PC-3 (cell line): ENCODE data around the gene TEKTIP1. TPM values are rescaled to one million over a fixed set of nuclear protein-coding genes. Genes with fewer than 3 reads are reported as not detected.

ENCODE experiments used
- ATAC-seq: fragments of 200-7000 bp; cut with Tn5 transposase; 2 replicates; pipeline ENCODE4 v1.9.1; 2020; ENCODE audit warnings: mild to moderate bottlenecking, moderate library complexity
- BruUV-seq: library from RNA; stranded (reverse); fragments of 400-500 nt; replicated peaks from 2 replicates; lab custom pipeline; 2021; lab: Mats Ljungman, UMichigan
- CTCF ChIA-PET: fragments of 300-600 bp; sonication (Branson Sonifier 250); formaldehyde crosslinking; loops from one replicate; lab custom pipeline; 2022; ENCODE audit warnings: antibody characterized with exemption; lab: Charles Lee
- POLR2A ChIA-PET: fragments of 300-600 bp; sonication (Branson Sonifier 250); formaldehyde crosslinking; loops from one replicate; lab custom pipeline; 2022; ENCODE audit warnings: antibody characterized with exemption; ENCODE audit not compliant: unreplicated experiment; lab: Charles Lee
- DNase-seq: peaks from one replicate; pipeline ENCODE4 v3.0.0-alpha.2; 2015
- H2AFZ ChIP-seq: fragments of 300-600 bp; sonication (generic); 2 replicates; pipeline ENCODE4 v1.6.0; 2016; ENCODE audit warnings: antibody characterized with exemption, low read length
- H3F3A ChIP-seq: fragments of 300-600 bp; sonication (generic); one replicate; pipeline ENCODE4 v1.6.0; 2017; ENCODE audit warnings: antibody characterized with exemption, low read length, control low read depth, mild to moderate bottlenecking; ENCODE audit not compliant: unreplicated experiment
- H3K27ac ChIP-seq: fragments of 300-600 bp; sonication (generic); 2 replicates; pipeline ENCODE4 v1.5.1; 2016; ENCODE audit warnings: mild to moderate bottlenecking, low read length
- H3K27me3 ChIP-seq: fragments of 300-600 bp; sonication (generic); 2 replicates; pipeline ENCODE4 v1.6.1; 2016; ENCODE audit warnings: low read length, mixed read lengths
- H3K36me3 ChIP-seq: fragments of 300-600 bp; sonication (generic); 2 replicates; pipeline ENCODE4 v1.6.1; 2016; ENCODE audit warnings: low read depth, mixed run types, low read length, mixed read lengths
- H3K4me1 ChIP-seq: fragments of 300-600 bp; sonication (generic); 2 replicates; pipeline ENCODE4 v1.5.1; 2016; ENCODE audit warnings: low read length; ENCODE audit not compliant: insufficient read depth
- H3K4me2 ChIP-seq: fragments of 300-600 bp; sonication (generic); 2 replicates; pipeline ENCODE4 v1.6.0; 2016; ENCODE audit warnings: low read length
- H3K4me3 ChIP-seq: fragments of 300-600 bp; sonication (generic); 2 replicates; pipeline ENCODE4 v1.5.1; 2016; ENCODE audit warnings: mild to moderate bottlenecking, low read length, mixed read lengths
- H3K79me2 ChIP-seq: fragments of 300-600 bp; sonication (generic); 2 replicates; pipeline ENCODE4 v1.6.1; 2017; ENCODE audit warnings: low read length, mixed read lengths
- H3K9ac ChIP-seq: fragments of 300-600 bp; sonication (generic); 2 replicates; pipeline ENCODE4 v1.6.0; 2016; ENCODE audit warnings: mild to moderate bottlenecking, low read length
- H3K9me2 ChIP-seq: fragments of 300-600 bp; sonication (generic); replicated peaks from 2 replicates; pipeline ENCODE4 v1.6.1; 2016; ENCODE audit warnings: mixed run types, low read length, mixed read lengths
- H3K9me3 ChIP-seq: fragments of 300-600 bp; sonication (generic); 2 replicates; pipeline ENCODE4 v1.6.1; 2016; ENCODE audit warnings: low read length, mixed read lengths
- H4K20me1 ChIP-seq: fragments of 300-600 bp; sonication (generic); 2 replicates; pipeline ENCODE4 v1.6.1; 2016; ENCODE audit warnings: low read length, mixed read lengths
- CTCF ChIP-seq: fragments of 300-600 bp; sonication (generic); conservative IDR thresholded peaks from 2 replicates; pipeline ENCODE4 v1.5.1; 2017; ENCODE audit warnings: antibody characterized with exemption, low read depth, mild to moderate bottlenecking, low read length
- EZH2 ChIP-seq: fragments of 300-600 bp; sonication (generic); IDR thresholded peaks from one replicate; pipeline ENCODE4 v1.6.1; 2017; ENCODE audit warnings: antibody characterized with exemption, mild to moderate bottlenecking, low read length; ENCODE audit not compliant: unreplicated experiment
- EZH2phosphoT487 ChIP-seq: fragments of 300-600 bp; sonication (generic); IDR thresholded peaks from 2 replicates; pipeline ENCODE4 v1.6.1; 2018; ENCODE audit warnings: mild to moderate bottlenecking, antibody characterized with exemption, low read length, borderline replicate concordance
- intact Hi-C: fragments of 100-400 bp; cut with micrococcal nuclease; formaldehyde crosslinking; loops from 2 replicates; pipeline ENCODE4 v1.9.0; 2023
- total RNA-seq: library from RNA; depleted of rRNA; stranded (reverse); fragments of >200 nt; gene quantifications from 2 replicates; pipeline ENCODE4 v1.2.3, GENCODE V29; 2014

Gene TEKTIP1
- total RNA-seq, 1 experiment from 2014 or later: not detected

DNA sequence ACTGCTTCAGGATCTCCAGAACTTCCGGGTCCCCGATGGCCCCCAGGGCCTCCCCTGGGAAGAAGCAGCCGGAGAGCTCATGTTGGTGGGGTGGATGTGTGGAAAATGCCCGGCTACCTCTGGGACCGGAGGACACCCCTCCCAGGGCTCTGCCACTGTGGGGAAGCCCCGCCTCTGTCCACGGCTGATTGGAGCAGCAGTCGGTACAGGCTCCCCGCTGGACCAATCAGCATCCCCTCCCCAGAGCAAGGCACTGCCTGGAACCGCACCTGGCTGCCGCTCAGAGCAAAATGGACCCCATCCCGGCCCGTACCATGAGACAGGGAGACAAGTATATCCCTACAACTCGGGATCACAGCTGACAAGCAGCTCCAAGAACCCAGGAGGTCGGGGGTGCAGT, 44.9 kb upstream of the TEKTIP1 start:
- TF ChIP-seq CTCF: no peak
- no peak for DNase-seq
- ChIA-PET POLR2A (no interaction called here), CTCF (no interaction called here)
- Histone ChIP-seq H3K9ac (no peak overlapping the region), H3F3A (no peaks in the 10 kb centered on the region), H3K4me1 (0 out of 2 replicates have a peak, but pooled peaks cover 2% of the 10 kb centered on the region), H3K79me2 (peaks cover 19% of the 10 kb centered on the region), H3K27ac (no peak overlapping the region), H3K9me3 (no peaks in the 10 kb centered on the region), H3K9me2 (no peaks in the 10 kb centered on the region), H3K36me3 (no peaks in the 10 kb centered on the region; the same call in 1 of the 2 replicates), H3K4me3 (no peak overlapping the region), H2AFZ (no peak overlapping the region), H4K20me1 (no peaks in the 10 kb centered on the region), H3K4me2 (no peak overlapping the region), H3K27me3 (no peaks in the 10 kb centered on the region)
- ATAC-seq: peak; percentile 50
- BruUV-seq: no TSS peak
- intact Hi-C loops: no loop called here

GRCh38 chr19:3494559-3494958, 44.4 kb upstream of the TEKTIP1 start:
- Histone ChIP-seq H3K4me2 (no peak overlapping the region), H3F3A (no peaks in the 10 kb centered on the region), H3K36me3 (no peaks in the 10 kb centered on the region; the same call in 1 of the 2 replicates), H3K79me2 (peaks cover 24% of the 10 kb centered on the region), H4K20me1 (no peaks in the 10 kb centered on the region), H3K27ac (no peak overlapping the region), H3K9ac (no peak overlapping the region), H3K9me2 (no peaks in the 10 kb centered on the region), H2AFZ (no peak overlapping the region), H3K4me1 (0 out of 2 replicates have a peak, but pooled peaks cover 7% of the 10 kb centered on the region), H3K4me3 (no peak overlapping the region), H3K9me3 (no peaks in the 10 kb centered on the region), H3K27me3 (no peaks in the 10 kb centered on the region)
- TF ChIP-seq EZH2phosphoT487 (no peak), CTCF (no peak), EZH2 (no peak)
- no peak for DNase-seq
- CTCF ChIA-PET: no interaction called here
- POLR2A ChIA-PET: no interaction called here
- no TSS peak for BruUV-seq
- intact Hi-C loops: no loop called here
- no peak for ATAC-seq

- ChIA-PET POLR2A (no interaction called here), CTCF (no interaction called here)
- Histone ChIP-seq H3K27me3 (no peaks in the 10 kb centered on the region), H3K27ac (no peak overlapping the region), H3K36me3 (no peaks in the 10 kb centered on the region; the same call in 1 of the 2 replicates), H4K20me1 (no peaks in the 10 kb centered on the region), H2AFZ (no peak overlapping the region), H3K4me3 (no peak overlapping the region), H3K4me2 (no peak overlapping the region), H3F3A (no peaks in the 10 kb centered on the region), H3K4me1 (0 out of 2 replicates have a peak, but pooled peaks cover 10% of the 10 kb centered on the region), H3K79me2 (peaks cover 33% of the 10 kb centered on the region), H3K9ac (no peak overlapping the region), H3K9me3 (no peaks in the 10 kb centered on the region), H3K9me2 (no peaks in the 10 kb centered on the region)
- DNase-seq: no peak
- no TSS peak for BruUV-seq
- TF ChIP-seq EZH2phosphoT487 (no peak), CTCF (no peak), EZH2 (no peak)
- no peak for ATAC-seq
- intact Hi-C loops: no loop called here
Measured at GRCh38 chr19:3496392-3497273, 42.3 kb upstream of the TEKTIP1 start.
